Measurements from ENCODE around the gene SNAP29.

Gene SNAP29

GRCh38 chr22:20904980-20905355 lies 46.2 kb downstream of the SNAP29 start:
- POLR2A ChIA-PET: no interaction called here
- no peaks in the 10 kb centered on the region for H3K4me1 ChIP-seq (ENCODE audit: control insufficient read depth, insufficient read depth, low read length)
- H3K27ac ChIP-seq (ENCODE audit: extremely low read depth, low read depth, low read length): no peak overlapping the region
- H3K9me3 ChIP-seq (ENCODE audit: control insufficient read depth, insufficient read depth, low read depth, low read length): no peaks in the 10 kb centered on the region
- H3K4me3 ChIP-seq (ENCODE audit: low read depth, low read length): no peak overlapping the region
- TF ChIP-seq ZNF302 (tag by site-specific recombination; IDR thresholded peaks at IDR 0.05; ENCODE audit: low read depth) (no peak), ZNF366 (tag by site-specific recombination; conservative IDR thresholded peaks at IDR 0.05) (0 out of 2 replicates have a peak, but pooled peaks have one; percentile 6)
- CTCF ChIA-PET: interaction anchor here (0.6 to 3.7 kb wide), 5 partner anchors 10 to 101 kb away, joined by 3 to 17 read pairs (median 4); partner anchors contain the start of gene CRKL
- no peaks in the 10 kb centered on the region for H3K36me3 ChIP-seq (ENCODE audit: control insufficient read depth in 2 of 2, insufficient read depth in 1 of 2, low read length in 2 of 2)

- Histone ChIP-seq H3K4me3 (ENCODE audit: low read depth, low read length) (no peak overlapping the region), H3K4me1 (ENCODE audit: control insufficient read depth, insufficient read depth, low read length) (no peaks in the 10 kb centered on the region), H3K36me3 (ENCODE audit: control insufficient read depth in 2 of 2, insufficient read depth in 1 of 2, low read length in 2 of 2) (no peaks in the 10 kb centered on the region), H3K9me3 (ENCODE audit: control insufficient read depth, insufficient read depth, low read depth, low read length) (no peaks in the 10 kb centered on the region), H3K27ac (ENCODE audit: extremely low read depth, low read depth, low read length) (no peak overlapping the region)
- POLR2A ChIA-PET: interaction anchor here (0.7 kb wide), 1 partner anchor 47 kb away, joined by 3 read pairs; the partner anchor contains the start of genes PI4KA and SNAP29
- no peak for TF ChIP-seq ZBTB49 (tag by site-specific recombination; IDR thresholded peaks at IDR 0.05; ENCODE audit: low read depth)
- peak; percentile 19; the same call in 1 of the 2 replicates for TF ChIP-seq PRDM10 (tag by site-specific recombination; IDR thresholded peaks at IDR 0.05)
- CTCF ChIA-PET: interaction anchor here (0.6 to 3.7 kb wide), 6 partner anchors 9 to 102 kb away, joined by 3 to 17 read pairs (median 4); partner anchors contain the start of gene CRKL
Observed at GRCh38 chr22:20905415-20906386, 46.9 kb downstream of the SNAP29 start.

GRCh38 chr22:20906387-20906767 lies 47.6 kb downstream of the SNAP29 start:
- no peaks in the 10 kb centered on the region for H3K36me3 ChIP-seq (ENCODE audit: control insufficient read depth in 2 of 2, insufficient read depth in 1 of 2, low read length in 2 of 2)
- TF ChIP-seq ZNF148 (tag by site-specific recombination; IDR thresholded peaks at IDR 0.05; ENCODE audit: borderline replicate concordance): no peak
- TF ChIP-seq ZNF501 (tag by site-specific recombination; IDR thresholded peaks at IDR 0.05): no peak
- no peak for TF ChIP-seq BCL11B (tag by site-specific recombination; IDR thresholded peaks at IDR 0.05; ENCODE audit: low read depth)
- no peak for TF ChIP-seq ZNF169 (tag by site-specific recombination; IDR thresholded peaks at IDR 0.05)
- no peak for TF ChIP-seq ZNF362 (tag by site-specific recombination; IDR thresholded peaks at IDR 0.05)
- TF ChIP-seq ZNF629 (tag by site-specific recombination; IDR thresholded peaks at IDR 0.05): no peak
- no peak for TF ChIP-seq ZNF768 (tag by site-specific recombination; IDR thresholded peaks at IDR 0.05)
- TF ChIP-seq ZNF623 (tag by site-specific recombination; IDR thresholded peaks at IDR 0.05): no peak
- TF ChIP-seq SP7 (tag by site-specific recombination; IDR thresholded peaks at IDR 0.05): no peak
- ChIA-PET POLR2A (interaction anchor here (0.7 kb wide), 1 partner anchor 48 kb away, joined by 3 read pairs; the partner anchor contains the start of genes PI4KA and SNAP29), CTCF (interaction anchor here (0.5 to 3.7 kb wide), 4 partner anchors 10 to 56 kb away, joined by 4 to 17 read pairs (median 6); no protein-coding TSS in a partner anchor)
- no peak overlapping the region for H3K27ac ChIP-seq (ENCODE audit: extremely low read depth, low read depth, low read length)
- H3K9me3 ChIP-seq (ENCODE audit: control insufficient read depth, insufficient read depth, low read depth, low read length): no peaks in the 10 kb centered on the region
- H3K4me3 ChIP-seq (ENCODE audit: low read depth, low read length): no peak overlapping the region
- no peaks in the 10 kb centered on the region for H3K4me1 ChIP-seq (ENCODE audit: control insufficient read depth, insufficient read depth, low read length)
